Breast epithelium (tissue), 3 donors: ENCODE results near the gene UMOD.

Experiments
- CTCF ChIP-seq, 3 donors: fragments of 450-650 bp; IDR thresholded peaks; one replicate each; pipeline ENCODE4 v1.5.1; 2016 to 2017; ENCODE audit warnings: antibody characterized with exemption in 3 of 3, mild to moderate bottlenecking in 3 of 3, moderate library complexity in 3 of 3
- POLR2A ChIP-seq: fragments of 450-650 bp; IDR thresholded peaks from one replicate; pipeline ENCODE4 v1.6.1; 2016; ENCODE audit warnings: antibody characterized with exemption, mild to moderate bottlenecking, moderate library complexity

GRCh38 chr16:20308266-20308665 lies 44.2 kb downstream of the UMOD start:
- TF ChIP-seq POLR2A, result no peak
- no peak for TF ChIP-seq CTCF (IDR thresholded peaks at IDR 0.05)
